BJ (cell line): ENCODE data around the gene CNIH3. TPM values are rescaled to one million over a fixed set of nuclear protein-coding genes. Genes with fewer than 3 reads are reported as not detected.

Experiments used
- CTCF ChIA-PET: fragments of 350-600 bp; formaldehyde crosslinking; extraction: SDS; loops from one replicate; lab custom pipeline; 2021; ENCODE audit warnings: antibody characterized with exemption, inconsistent platforms; lab: Yijun Ruan, JAX
- POLR2A ChIA-PET: fragments of 300-600 bp; sonication (Branson Sonifier 250); formaldehyde crosslinking; extraction: SDS; loops from one replicate; lab custom pipeline; 2021; ENCODE audit warnings: antibody characterized with exemption; lab: Charles Lee
- DNase-seq: peaks from one replicate; pipeline ENCODE4 v3.0.0-alpha.2; 2011; ENCODE audit warnings: low read depth
- H3K27me3 ChIP-seq: 2 replicates; pipeline ENCODE4 v1.6.0; 2011; ENCODE audit warnings: low read length; ENCODE audit not compliant: control insufficient read depth, insufficient read depth
- H3K36me3 ChIP-seq: 2 replicates; pipeline ENCODE4 v1.5.1; 2011; ENCODE audit warnings: low read length; ENCODE audit not compliant: control insufficient read depth, insufficient read depth
- H3K4me3 ChIP-seq: 2 replicates; pipeline ENCODE4 v1.5.1; 2011; ENCODE audit warnings: low read depth, mild to moderate bottlenecking, control low read depth, low read length
- polyA plus RNA-seq: library from polyadenylated mRNA; depleted of rRNA; stranded (reverse); fragments of >200 nt; gene quantifications from 2 replicates; pipeline ENCODE4 v1.2.3, GENCODE V29; 2011
- TF ChIP-seq, protein P1 (sequence below): IDR thresholded peaks from 2 replicates; pipeline ENCODE4 v1.5.1; 2011; ENCODE audit warnings: low read depth, mild to moderate bottlenecking, control low read depth, inconsistent platforms, low read length, moderate library complexity; ENCODE audit not compliant: insufficient read depth

CNIH3 gene
- polyA plus RNA-seq, 1 experiment, result 2.9 TPM

DNA sequence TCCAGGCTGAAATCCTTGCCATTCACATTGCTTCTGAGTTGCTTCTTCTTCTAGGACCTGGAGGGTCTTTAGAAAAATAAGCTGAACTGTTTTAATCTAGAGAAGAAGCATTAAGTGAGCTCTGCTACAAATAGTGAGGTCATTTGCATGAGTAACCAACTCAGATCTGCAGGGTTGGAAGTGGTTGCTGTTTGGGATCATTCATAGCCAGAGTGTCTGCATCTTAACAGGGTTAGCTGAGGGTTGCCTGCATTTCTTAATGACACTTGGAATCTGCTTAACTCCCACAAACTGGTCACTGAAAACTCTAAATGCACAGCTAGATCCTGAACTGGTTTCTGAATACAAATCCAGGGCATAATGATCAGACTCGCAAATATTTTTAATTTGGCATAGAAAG, 9.9 kb downstream of the CNIH3 start:
- peak; percentile 44 for DNase-seq
- H3K27me3 ChIP-seq, result no peaks in the 10 kb centered on the region
- POLR2A ChIA-PET, result no interaction called here
- H3K36me3 ChIP-seq, result no peaks in the 10 kb centered on the region
- CTCF ChIA-PET, result interaction anchor here (1.0 kb wide), 1 partner anchor 28 kb away, joined by 3 read pairs; no protein-coding TSS in a partner anchor
- no peak overlapping the region for H3K4me3 ChIP-seq
- TF ChIP-seq, protein P1, sequence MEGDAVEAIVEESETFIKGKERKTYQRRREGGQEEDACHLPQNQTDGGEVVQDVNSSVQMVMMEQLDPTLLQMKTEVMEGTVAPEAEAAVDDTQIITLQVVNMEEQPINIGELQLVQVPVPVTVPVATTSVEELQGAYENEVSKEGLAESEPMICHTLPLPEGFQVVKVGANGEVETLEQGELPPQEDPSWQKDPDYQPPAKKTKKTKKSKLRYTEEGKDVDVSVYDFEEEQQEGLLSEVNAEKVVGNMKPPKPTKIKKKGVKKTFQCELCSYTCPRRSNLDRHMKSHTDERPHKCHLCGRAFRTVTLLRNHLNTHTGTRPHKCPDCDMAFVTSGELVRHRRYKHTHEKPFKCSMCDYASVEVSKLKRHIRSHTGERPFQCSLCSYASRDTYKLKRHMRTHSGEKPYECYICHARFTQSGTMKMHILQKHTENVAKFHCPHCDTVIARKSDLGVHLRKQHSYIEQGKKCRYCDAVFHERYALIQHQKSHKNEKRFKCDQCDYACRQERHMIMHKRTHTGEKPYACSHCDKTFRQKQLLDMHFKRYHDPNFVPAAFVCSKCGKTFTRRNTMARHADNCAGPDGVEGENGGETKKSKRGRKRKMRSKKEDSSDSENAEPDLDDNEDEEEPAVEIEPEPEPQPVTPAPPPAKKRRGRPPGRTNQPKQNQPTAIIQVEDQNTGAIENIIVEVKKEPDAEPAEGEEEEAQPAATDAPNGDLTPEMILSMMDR, result no peak

DNA sequence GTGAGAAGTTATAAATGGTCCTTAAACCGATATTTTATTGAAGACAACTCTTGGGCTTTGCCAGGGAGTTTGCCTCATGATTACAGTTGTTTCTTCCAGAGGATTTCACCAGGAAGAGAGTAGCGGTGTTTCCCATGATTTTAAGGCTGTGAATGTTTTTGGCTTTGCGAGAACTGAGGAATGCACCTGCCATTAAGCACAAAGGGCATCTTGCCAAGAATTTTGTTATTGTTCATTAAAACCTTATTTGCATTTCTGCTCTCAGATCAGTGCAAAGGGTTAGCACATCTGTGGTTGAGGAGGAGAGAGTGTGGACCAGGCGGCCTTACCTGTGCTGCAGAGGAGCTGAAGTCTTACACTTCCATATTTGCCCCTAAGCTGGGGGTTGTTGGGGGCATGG, 13.8 kb downstream of the CNIH3 start:
- no peak for DNase-seq
- TF ChIP-seq, protein P1, result no peak
- H3K36me3 ChIP-seq, result no peaks in the 10 kb centered on the region
- POLR2A ChIA-PET, result no interaction called here
- H3K27me3 ChIP-seq, result no peaks in the 10 kb centered on the region
- H3K4me3 ChIP-seq, result no peak overlapping the region
- CTCF ChIA-PET, result no interaction called here

DNA sequence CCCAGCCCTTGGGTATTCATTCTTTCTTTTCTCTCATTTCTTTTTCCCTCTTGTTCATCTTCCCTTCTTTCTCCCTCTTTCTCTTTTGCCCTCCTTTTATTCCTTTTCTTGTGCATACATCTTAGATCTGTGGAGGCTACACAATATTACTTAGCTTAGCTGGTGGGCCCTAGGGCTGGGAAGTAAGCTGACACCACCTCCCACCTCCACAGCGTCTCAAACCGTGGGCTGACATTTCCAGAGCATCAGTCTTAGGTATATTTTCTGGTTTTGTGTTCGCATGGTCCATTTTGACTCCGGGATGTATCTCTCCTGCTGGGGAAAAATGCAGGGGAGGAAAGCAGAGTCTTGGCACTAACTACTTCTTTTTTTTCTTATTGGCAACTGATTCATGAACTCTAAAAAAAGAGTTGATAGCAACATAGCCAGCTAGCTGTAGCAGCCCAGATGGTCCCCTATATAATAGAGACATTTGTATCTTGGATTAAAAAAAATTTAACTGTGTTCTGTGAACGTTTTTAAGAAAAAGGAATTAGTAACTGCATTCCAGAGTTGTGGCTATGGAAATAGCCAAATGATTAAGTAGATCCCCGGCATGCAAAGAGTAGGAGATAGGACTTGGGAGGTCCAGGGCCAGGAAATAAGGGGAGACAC, 15.5 kb downstream of the CNIH3 start:
- TF ChIP-seq, protein P1, result no peak
- POLR2A ChIA-PET, result no interaction called here
- no peak for DNase-seq
- H3K4me3 ChIP-seq, result no peak overlapping the region
- H3K36me3 ChIP-seq, result no peaks in the 10 kb centered on the region
- H3K27me3 ChIP-seq, result no peaks in the 10 kb centered on the region
- CTCF ChIA-PET, result interaction anchor here (1.0 to 5.9 kb wide), 3 partner anchors 14 to 118 kb away, joined by 3 to 37 read pairs (median 4); no protein-coding TSS in a partner anchor

DNA sequence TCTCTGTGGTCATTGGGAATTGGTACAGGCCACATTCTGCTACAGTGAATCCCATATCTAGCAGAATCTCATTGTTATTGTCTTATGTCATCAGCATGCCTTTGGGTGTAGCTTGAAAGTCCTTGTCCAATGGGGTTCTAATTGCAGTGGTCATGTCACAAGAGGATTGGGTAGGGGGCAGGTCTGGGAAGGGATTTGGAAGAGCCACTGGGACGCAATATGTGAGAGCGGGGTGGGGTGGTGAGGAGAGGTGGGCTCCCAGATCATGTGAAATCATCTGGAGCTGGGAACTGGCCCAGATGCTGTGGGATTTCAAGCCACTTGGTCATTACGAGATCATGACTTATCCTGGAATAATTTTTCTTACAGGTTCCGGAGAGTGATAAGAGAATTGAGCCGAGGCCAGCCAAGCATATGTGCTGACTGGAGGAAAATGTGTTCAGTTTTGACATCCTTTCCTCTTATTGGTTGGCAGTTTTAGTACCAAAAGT, 16.3 kb downstream of the CNIH3 start:
- no peak overlapping the region for H3K4me3 ChIP-seq
- TF ChIP-seq, protein P1, result no peak
- H3K27me3 ChIP-seq, result no peaks in the 10 kb centered on the region
- DNase-seq, result no peak
- POLR2A ChIA-PET, result no interaction called here
- no peaks in the 10 kb centered on the region for H3K36me3 ChIP-seq
- CTCF ChIA-PET, result interaction anchor here (1.0 to 5.9 kb wide), 5 partner anchors 13 to 221 kb away, joined by 3 to 37 read pairs (median 4); no protein-coding TSS in a partner anchor

DNA sequence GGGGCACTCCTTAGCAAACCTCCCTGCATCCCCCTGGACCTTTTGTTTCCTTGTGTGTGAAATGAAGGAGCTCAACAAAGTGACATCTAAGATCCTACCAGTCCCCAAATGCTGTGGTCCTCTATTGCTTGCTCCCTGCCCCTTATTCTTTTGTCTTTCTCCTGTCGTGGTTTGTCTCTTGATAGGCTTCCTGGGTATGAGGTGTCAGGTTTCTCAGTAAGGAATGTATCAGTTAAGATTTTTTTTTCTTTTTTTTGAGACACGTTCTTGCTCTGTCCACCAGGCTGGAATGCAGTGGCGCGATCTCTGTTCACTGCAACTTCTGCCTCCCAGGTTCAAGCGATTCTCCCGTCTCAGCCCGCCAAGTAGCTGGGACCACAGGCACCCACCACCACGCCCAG, 16.8 kb downstream of the CNIH3 start:
- TF ChIP-seq, protein P1, result 0 out of 2 replicates have a peak, but pooled peaks have one; percentile 10
- Histone ChIP-seq H3K27me3 (no peaks in the 10 kb centered on the region), H3K36me3 (no peaks in the 10 kb centered on the region), H3K4me3 (no peak overlapping the region)
- ChIA-PET POLR2A (interaction anchor here (0.5 kb wide), 1 partner anchor 504 kb away, joined by 13 read pairs; no protein-coding TSS in a partner anchor), CTCF (interaction anchor here (1.0 to 5.9 kb wide), 4 partner anchors 12 to 220 kb away, joined by 4 to 37 read pairs (median 7); no protein-coding TSS in a partner anchor)
- DNase-seq, result no peak
